Tibial artery (tissue), 4 donors: ENCODE data around the gene SEL1L3.

Source experiments
- DNase-seq, 2 donors: peaks; one replicate each; pipeline ENCODE4 v3.0.0-alpha.2; 2019
- H3K27ac ChIP-seq, 2 donors: fragments of 200-600 bp; sonication (generic) in 1 of 2; 1 replicate in 1 of 2; 2 replicates in 1 of 2; pipeline ENCODE4 v1.5.1; 2018 to 2019; ENCODE audit warnings: mild to moderate bottlenecking in 1 of 2
- H3K27me3 ChIP-seq, 2 donors: fragments of 200-600 bp; sonication (generic) in 1 of 2; one replicate each; pipeline versions ENCODE4 v1.5.1 to v1.6.0; 2016 to 2019
- H3K36me3 ChIP-seq, 3 donors: fragments of 200-600 bp; sonication (generic) in 2 of 3; one replicate each; pipeline ENCODE4 v1.5.1; 2016 to 2019; ENCODE audit warnings: mild to moderate bottlenecking in 2 of 3
- H3K4me1 ChIP-seq, 4 donors: fragments of 200-600 bp; sonication (generic) in 2 of 4; 1 replicate in 3 of 4; 2 replicates in 1 of 4; pipeline ENCODE4 v1.5.1; 2016 to 2019
- H3K4me3 ChIP-seq, 2 donors: fragments of 200-600 bp; sonication (generic) in 1 of 2; 1 replicate in 1 of 2; 2 replicates in 1 of 2; pipeline ENCODE4 v1.5.1; 2018 to 2019; ENCODE audit warnings: mild to moderate bottlenecking in 2 of 2
- H3K9me3 ChIP-seq, 3 donors: fragments of 200-600 bp; sonication (generic) in 1 of 3; one replicate each; pipeline ENCODE4 v1.5.1; 2016 to 2019
- CTCF ChIP-seq, 2 experiments: fragments of 200-600 bp in 1 of 2; fragments of 450-650 bp in 1 of 2; IDR thresholded peaks; one replicate each; pipeline ENCODE4 v1.5.1; 2017 to 2019; ENCODE audit warnings: antibody characterized with exemption in 2 of 2, mild to moderate bottlenecking in 1 of 2, moderate library complexity in 1 of 2
- intact Hi-C: fragments of 100-400 bp; cut with DNase I; formaldehyde crosslinking; loops from one replicate; pipeline ENCODE4 v1.15.0; 2023; ENCODE audit warnings: low total_unique reads

SEL1L3 gene

DNA sequence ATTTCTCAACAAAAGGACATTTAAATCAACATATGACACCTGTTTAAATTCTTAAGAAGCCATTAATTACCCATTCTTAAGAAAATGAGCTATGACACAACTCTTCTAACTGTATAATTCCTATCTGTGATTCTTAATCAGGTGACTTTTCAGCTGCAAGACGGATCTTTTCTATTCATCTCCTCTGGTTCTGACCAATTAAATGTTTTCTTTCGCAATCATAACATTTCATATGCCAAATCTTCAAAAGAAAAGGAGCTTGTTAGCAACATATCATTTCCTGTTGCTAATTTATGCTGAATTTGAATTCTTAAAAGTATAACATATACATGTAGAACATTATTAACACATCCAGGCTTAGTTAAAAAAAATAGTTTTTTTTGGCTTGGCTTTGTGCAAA lies 62.5 kb downstream of the SEL1L3 start:
- H3K4me3 ChIP-seq: no peak overlapping the region
- no peak for DNase-seq
- H3K36me3 ChIP-seq: no peaks in the 10 kb centered on the region
- H3K9me3 ChIP-seq: no peaks in the 10 kb centered on the region
- no peak overlapping the region for H3K27ac ChIP-seq
- intact Hi-C loops: no loop called here
- H3K27me3 ChIP-seq: no peaks in the 10 kb centered on the region
- no peak for TF ChIP-seq CTCF (IDR thresholded peaks at IDR 0.05)
- no peaks in the 10 kb centered on the region for H3K4me1 ChIP-seq

DNA sequence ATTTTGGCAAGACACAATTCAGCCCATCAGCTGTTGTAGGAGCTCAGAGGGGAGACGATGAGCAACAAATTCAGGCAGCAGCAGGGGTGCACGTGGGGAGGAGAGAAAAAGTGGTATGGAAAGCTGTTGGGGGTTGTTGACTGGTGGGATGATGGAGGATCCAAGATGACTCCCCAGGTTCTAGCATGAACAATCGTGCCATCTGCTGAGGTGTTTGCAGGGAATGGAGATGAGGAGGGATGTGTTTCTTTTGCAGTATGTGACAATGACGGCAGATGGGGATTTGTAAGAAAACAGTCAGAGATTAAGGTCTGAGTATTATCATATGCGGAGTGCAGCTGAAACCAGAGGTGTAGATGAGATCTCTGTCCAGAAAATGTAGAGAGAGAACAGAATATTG lies 63.3 kb downstream of the SEL1L3 start:
- intact Hi-C loops: no loop called here
- Histone ChIP-seq H3K9me3 (no peaks in the 10 kb centered on the region), H3K36me3 (no peaks in the 10 kb centered on the region), H3K27ac (no peak overlapping the region), H3K4me1 (no peaks in the 10 kb centered on the region), H3K4me3 (no peak overlapping the region), H3K27me3 (no peaks in the 10 kb centered on the region)
- no peak for DNase-seq
- TF ChIP-seq CTCF (IDR thresholded peaks at IDR 0.05): no peak

- H3K4me3 ChIP-seq: no peak overlapping the region
- H3K4me1 ChIP-seq: no peaks in the 10 kb centered on the region
- no peaks in the 10 kb centered on the region for H3K36me3 ChIP-seq
- no peak overlapping the region for H3K27ac ChIP-seq
- no peak for DNase-seq
- no peaks in the 10 kb centered on the region for H3K9me3 ChIP-seq
- intact Hi-C loops: no loop called here
- no peaks in the 10 kb centered on the region for H3K27me3 ChIP-seq
- no peak for TF ChIP-seq CTCF (IDR thresholded peaks at IDR 0.05)
Measured at GRCh38 chr4:25797136-25797535, 65.7 kb downstream of the SEL1L3 start.

DNA sequence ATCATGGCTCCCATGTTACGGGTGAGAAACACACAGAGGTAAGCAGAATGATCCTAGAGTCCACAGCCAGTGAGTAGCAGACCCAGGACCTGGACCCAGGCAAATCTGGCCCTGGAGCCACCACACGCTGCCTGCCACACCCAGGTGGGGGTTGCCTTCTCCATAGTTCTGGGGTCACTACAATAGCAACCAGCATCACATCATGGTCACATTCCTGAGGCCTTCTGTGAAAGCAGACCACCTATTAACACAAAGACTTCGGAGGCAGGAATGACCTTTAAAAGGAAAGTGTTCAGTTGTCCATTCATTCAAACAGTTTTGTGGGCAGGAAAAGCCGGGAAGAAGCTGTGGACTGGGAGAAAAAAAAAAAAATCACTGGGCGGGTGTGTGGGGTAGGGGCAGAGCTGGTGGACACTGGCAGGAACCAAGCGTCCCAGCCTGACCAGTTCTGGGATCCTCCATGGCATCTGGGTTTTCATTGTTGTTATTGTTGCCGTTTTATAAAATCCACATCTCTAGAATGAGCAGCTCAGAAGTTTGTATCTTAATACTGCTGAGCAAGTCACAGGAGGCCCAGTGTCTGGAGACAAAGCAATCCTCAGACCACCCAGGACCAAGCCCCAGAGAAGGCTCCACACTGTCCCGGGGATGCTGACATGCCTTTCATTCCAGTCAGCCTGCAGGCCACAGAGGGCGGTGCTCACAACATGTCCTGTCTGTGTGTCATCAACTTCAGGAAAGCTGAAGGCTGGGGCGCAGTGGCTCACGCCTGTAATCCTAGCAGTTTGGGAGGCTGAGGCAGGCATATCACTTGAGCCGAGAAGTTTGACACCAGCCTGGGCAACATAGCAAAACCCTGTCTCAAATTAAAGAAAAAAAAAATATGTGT lies 67.0 kb downstream of the SEL1L3 start:
- Histone ChIP-seq H3K36me3 (no peaks in the 10 kb centered on the region), H3K9me3 (no peaks in the 10 kb centered on the region), H3K4me1 (no peaks in the 10 kb centered on the region), H3K4me3 (no peak overlapping the region), H3K27ac (no peak overlapping the region), H3K27me3 (no peaks in the 10 kb centered on the region)
- DNase-seq: no peak
- no peak for TF ChIP-seq CTCF (IDR thresholded peaks at IDR 0.05)
- intact Hi-C loops: no loop called here

DNA sequence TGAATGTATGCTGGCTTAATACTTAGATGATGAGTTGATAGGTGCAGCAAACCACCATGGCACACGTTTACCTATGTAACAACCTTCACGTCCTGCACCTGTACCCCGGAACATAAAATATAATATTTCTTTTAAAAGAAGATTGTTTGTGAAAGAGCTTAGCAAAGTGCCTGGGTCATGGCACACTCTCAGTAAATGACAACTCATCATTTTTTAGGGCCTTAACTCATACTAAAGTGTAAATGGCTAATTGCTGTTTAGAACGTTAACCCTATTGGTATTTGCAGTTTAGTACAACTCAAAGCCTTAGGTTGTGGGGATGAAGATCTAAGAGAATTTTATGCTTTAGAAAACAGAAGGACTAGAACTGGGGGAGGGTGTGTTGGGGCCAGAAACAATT lies 67.7 kb downstream of the SEL1L3 start:
- H3K9me3 ChIP-seq: no peaks in the 10 kb centered on the region
- intact Hi-C loops: no loop called here

More for the DNA sequence above, 67.7 kb downstream of the SEL1L3 start:
- Histone ChIP-seq H3K27ac (no peak overlapping the region), H3K27me3 (no peaks in the 10 kb centered on the region), H3K36me3 (no peaks in the 10 kb centered on the region), H3K4me1 (no peaks in the 10 kb centered on the region), H3K4me3 (no peak overlapping the region)
- no peak for TF ChIP-seq CTCF (IDR thresholded peaks at IDR 0.05)
- DNase-seq: no peak
